Embryonic facial prominence (tissue), 1 donor: ENCODE data around the gene FADD.
"Not testable (repeated sequence)": the region's sequence is repeated elsewhere in the genome, so short reads cannot be mapped to it uniquely, and the experiment has no call there.

ENCODE experiments used
- DNase-seq: peaks from one replicate; pipeline ENCODE4 v3.0.0-alpha.2; 2016; ENCODE audit errors: extremely low spot score

The FADD gene

GRCh38 chr11:70180906-70181305 lies 22.2 kb upstream of the FADD start:
- DNase-seq, result no peak

DNA sequence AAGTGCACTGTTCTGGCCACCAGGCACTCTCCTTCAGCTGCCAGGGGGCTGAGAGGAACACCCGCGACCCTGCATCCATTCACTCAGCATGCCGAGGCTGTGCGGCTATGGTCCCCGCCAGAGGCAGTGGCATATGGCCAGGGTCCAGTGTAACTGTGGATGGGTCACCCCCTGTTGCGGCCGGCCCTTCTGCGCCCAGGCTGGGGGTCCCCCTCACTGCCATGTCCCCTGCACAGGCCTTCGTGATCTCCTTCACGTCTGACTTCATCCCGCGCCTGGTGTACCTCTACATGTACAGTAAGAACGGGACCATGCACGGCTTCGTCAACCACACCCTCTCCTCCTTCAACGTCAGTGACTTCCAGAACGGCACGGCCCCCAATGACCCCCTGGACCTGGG lies 20.8 kb upstream of the FADD start:
- no peak for DNase-seq

- no peak for DNase-seq
These were observed 20.1 kb upstream of the FADD start for GRCh38 chr11:70183032-70183431.

GRCh38 chr11:70183483-70184176 lies 19.5 kb upstream of the FADD start:
- no peak for DNase-seq

DNA sequence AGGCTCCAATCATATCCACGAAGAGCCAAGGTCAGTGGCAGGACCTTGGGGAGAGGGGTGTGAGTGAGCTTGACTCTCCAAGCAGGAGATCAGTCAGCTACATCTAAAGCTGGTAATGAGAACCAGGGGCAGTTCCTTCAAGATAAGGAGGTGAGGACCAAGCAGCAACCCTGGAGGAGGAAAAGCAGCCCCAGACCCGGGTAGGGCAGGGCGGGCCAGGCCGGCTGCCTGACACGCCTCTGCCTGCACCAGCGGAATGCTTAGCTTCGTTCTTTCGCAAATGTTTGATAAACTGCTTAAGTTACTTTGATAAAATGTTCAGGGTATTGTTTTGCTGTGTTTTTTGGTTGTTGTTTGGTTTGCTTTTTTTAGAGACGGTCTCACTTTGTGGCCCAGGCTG lies 18.7 kb upstream of the FADD start:
- DNase-seq, result no peak

DNA sequence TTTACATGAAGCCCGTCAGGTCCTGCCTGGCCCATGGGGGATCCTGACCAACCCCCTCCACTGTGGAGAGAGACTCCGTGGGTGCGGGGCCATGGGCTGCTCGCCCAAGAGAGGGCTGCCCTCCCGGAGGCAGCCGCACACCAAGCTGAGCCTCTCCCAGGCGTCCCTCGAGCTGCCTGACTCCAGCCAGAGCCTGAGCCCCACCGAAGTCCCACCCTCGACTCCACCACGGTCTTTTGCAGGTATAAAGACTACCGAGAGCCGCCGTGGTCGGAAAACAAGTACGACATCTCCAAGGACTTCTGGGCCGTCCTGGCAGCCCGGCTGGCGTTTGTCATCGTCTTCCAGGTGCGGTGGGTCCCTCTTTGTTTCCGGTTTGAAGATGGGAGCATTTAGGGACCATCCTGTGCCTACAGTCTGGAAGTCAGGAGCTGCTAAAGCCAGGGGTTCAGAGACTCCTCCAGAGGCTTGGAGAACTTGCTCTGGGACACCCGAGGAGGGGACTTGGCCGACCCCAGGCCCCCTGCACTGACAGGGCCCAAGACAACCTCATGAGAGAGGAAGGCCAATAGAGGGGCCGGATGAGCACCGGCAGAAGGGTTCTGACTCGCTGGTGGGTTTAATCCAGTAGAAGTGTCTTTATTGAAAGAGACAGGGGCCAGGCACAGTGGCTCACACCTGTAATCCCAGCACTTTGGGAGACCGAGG lies 17.6 kb upstream of the FADD start:
- DNase-seq, result no peak

DNA sequence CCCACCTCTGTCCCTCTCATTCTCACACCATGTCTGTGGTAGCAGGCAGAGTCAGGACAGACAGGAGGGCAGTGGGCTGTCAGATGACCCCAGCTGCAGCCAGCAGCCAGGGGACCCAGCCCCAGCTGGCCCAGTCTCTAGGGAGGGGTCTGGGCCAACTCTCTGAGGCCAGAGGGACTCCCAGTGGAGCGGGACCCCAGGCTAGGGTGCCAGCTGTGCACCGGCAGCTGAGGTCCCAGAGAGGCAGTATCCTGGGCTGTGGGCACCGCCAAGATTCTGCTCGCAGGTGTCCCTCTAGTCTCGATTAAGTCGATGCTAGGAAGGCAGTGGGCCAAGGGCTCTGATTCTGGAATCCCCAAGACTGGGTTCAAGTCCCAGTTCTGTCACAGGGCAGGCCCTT lies 16.7 kb upstream of the FADD start:
- DNase-seq, result no peak

DNA sequence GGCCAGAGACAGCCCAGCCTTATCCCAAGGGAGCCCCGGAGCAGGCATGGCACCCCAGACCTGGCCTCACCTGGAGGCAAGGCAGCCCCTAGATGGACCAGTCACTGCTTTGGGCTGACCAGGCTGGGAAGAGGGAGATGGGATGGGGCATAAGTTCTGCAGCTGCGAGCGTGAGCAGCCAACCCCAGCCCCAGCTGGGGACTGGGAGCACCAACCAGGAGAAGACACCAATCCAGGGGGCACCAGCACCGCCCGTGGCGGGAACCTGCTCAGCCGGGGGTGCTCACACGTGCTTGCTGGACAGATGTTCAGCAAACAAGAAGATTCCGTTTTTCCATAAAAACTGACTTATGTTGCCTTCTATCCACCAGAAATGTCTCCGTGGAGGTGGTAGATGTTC lies 16.2 kb upstream of the FADD start:
- DNase-seq, result no peak

DNA sequence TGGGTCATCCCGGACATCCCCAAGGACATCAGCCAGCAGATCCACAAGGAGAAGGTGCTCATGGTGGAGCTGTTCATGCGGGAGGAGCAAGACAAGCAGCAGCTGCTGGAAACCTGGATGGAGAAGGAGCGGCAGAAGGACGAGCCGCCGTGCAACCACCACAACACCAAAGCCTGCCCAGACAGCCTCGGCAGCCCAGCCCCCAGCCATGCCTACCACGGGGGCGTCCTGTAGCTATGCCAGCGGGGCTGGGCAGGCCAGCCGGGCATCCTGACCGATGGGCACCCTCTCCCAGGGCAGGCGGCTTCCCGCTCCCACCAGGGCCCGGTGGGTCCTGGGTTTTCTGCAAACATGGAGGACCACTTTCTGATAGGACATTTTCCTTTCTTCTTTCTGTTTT lies 15.3 kb upstream of the FADD start:
- DNase-seq, result no peak

- DNase-seq, result no peak
These were observed 13.5 kb upstream of the FADD start for GRCh38 chr11:70189622-70190021.

GRCh38 chr11:70191495-70192140 lies 11.5 kb upstream of the FADD start:
- DNase-seq, result no peak

DNA sequence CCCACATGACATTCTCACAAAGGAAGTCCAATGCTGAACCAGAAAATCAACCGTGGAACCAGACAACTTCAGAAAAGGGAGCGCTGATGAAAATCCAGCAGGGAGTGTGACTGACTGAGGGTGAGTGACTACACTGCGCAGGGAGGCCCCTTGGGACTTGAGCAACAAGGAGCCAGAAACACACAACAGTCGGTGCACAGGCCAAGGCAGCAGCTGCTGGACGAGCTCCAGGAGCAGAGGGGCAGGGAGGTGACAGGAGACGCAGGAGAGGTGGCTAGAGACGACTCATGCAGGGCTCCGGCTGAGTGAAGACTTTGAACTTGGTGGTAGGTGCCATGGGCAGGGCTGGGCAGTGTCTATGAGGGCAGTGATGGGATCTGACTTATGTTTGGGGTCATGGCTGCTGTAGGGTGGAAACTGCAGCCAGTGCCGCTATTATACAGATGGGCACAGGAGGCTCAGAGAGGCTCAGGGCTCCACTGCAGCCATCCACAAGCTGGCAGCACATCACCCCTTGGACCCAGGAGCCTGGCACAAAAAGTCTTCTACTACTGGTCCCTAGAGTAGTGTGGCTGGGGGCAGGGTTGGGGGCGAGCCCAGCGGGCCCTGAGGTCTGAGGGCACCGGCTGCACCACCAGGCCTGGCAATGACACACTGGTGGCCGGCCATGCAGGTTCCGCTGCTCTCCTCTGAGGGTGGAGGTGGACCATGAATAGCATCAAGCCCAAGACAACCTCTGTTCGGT lies 10.3 kb upstream of the FADD start:
- DNase-seq, result no peak

DNA sequence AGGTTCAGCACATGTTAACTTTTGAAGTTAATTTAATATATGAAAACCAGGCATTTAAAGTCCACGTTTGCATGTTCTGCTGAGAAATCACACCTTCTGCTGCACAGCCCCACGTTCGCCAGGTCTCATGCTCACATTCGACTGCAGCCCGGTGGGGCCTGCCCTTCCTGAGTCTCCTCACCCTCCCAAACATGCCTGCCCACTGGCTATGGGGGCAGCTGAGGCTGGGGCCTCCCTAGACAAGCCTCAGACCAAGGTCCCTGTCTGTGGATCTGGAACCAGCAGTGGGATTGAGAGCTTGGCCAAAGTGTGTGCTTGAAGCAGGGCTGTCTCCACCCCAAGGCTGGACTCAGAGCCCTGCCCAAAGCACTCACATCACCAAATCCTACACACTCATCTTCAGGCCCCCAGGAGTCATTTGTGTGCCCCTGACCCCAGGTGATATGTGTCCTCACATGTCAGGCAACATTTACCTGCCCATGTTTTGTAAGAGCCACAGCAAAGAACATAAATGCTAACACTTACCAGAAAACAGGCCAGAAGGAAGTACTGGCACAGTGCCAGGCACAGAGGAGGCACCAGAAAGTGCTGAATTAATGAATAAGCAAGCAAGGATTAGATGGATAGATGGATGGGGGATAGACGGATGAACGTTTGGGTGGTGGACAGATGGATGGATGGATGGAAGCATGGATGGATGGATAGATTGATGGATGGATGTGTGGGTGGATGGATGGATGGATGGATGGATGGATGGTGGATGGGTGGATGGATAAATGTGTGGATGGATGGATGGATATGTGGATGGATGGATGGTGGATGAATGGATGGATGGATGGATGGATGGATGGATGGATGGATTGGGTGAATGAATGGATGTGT lies 9.4 kb upstream of the FADD start:
- DNase-seq, result no peak

GRCh38 chr11:70194792-70195791 lies 8.0 kb upstream of the FADD start:
- DNase-seq, result no peak

DNA sequence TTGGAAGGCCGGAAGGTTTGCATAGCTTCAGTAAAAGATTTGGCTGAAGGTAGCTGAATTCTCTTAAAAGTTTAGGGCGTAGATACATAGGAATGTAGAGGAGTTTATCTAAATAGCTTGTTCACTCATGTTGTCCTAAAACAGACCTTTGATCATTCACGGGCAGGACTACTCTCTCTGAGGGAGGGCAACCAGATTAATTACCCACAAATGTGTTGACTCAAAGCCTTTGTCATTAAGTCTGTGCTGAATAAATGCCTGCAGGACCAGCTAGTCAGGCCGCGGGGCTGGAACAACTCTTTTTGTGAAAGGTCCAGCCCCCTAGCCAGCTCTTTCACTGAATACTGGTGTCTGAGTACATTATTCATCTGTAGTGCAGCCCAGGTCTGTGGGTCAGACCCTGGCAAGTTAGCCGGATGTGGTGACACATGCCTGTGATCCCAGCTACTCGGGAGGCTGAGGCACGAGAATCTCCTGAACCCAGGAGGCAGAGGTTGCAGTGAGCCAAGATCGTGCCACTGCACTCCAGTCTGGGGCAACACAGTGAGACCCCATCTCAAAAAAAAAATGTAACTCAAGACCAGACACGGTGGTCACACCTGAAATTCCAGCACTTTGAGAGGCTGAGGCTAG lies 2.8 kb upstream of the FADD start:
- DNase-seq, result no peak

- DNase-seq, result not testable (repeated sequence)
These were observed 2.0 kb upstream of the FADD start for GRCh38 chr11:70201047-70201446.

- no peak for DNase-seq
These were observed 924 bp upstream of the FADD start for GRCh38 chr11:70201882-70202861.

GRCh38 chr11:70203751-70204465 lies 812 bp downstream of the FADD start:
- no peak for DNase-seq
